HepG2 (cell line): Measurements from ENCODE around the gene HCRT. TPM values are rescaled to one million over a fixed set of nuclear protein-coding genes. Genes with fewer than 3 reads are reported as not detected.

Experiments used
- JDP2 ChIP-seq: sonication (generic); formaldehyde crosslinking; IDR thresholded peaks from 2 replicates; pipeline ENCODE4 v1.8.1; 2022; ENCODE audit warnings: missing genetic modification reagents, borderline replicate concordance
- KDM5B ChIP-seq: sonication (generic); formaldehyde crosslinking; IDR thresholded peaks from 2 replicates; pipeline ENCODE4 v1.4.0; 2020; ENCODE audit warnings: missing genetic modification reagents, mild to moderate bottlenecking, borderline replicate concordance
- KLF12 ChIP-seq: sonication (generic); formaldehyde crosslinking; IDR thresholded peaks from 2 replicates; pipeline ENCODE4 v1.4.0; 2020; ENCODE audit warnings: missing genetic modification reagents, borderline replicate concordance
- RBFOX2 ChIP-seq: fragments of 200-400 bp; formaldehyde crosslinking; IDR thresholded peaks from 2 replicates; pipeline ENCODE4 v1.6.1; 2017; ENCODE audit warnings: low read depth, mild to moderate bottlenecking, low read length
- REL ChIP-seq: sonication (generic); formaldehyde crosslinking; conservative IDR thresholded peaks from 2 replicates; pipeline ENCODE4 v1.8.0; 2022; ENCODE audit warnings: mild to moderate bottlenecking, missing genetic modification reagents, moderate library complexity
- WIZ ChIP-seq: sonication (generic); formaldehyde crosslinking; IDR thresholded peaks from 2 replicates; pipeline ENCODE4 v1.5.1; 2020; ENCODE audit warnings: mild to moderate bottlenecking, missing genetic modification reagents
- ZFP36 ChIP-seq: fragments of 150-350 bp; IDR thresholded peaks from 2 replicates; pipeline ENCODE4 v1.6.1; 2018; ENCODE audit warnings: borderline replicate concordance, low read length, low read depth; ENCODE audit not compliant: partially characterized antibody
- ZNF251 ChIP-seq: sonication (generic); formaldehyde crosslinking; IDR thresholded peaks from 2 replicates; pipeline ENCODE4 v1.9.0; 2021; ENCODE audit warnings: mild to moderate bottlenecking, missing genetic modification reagents
- ZNF562 ChIP-seq: sonication (generic); formaldehyde crosslinking; IDR thresholded peaks from 2 replicates; pipeline ENCODE4 v1.8.0; 2022; ENCODE audit warnings: missing genetic modification reagents, borderline replicate concordance
- ZNF724P ChIP-seq: sonication (generic); formaldehyde crosslinking; IDR thresholded peaks from 2 replicates; pipeline ENCODE4 v1.8.0; 2022; ENCODE audit warnings: missing genetic modification reagents, borderline replicate concordance
- ZNF749 ChIP-seq: sonication (generic); formaldehyde crosslinking; IDR thresholded peaks from 2 replicates; pipeline ENCODE4 v1.8.0; 2022; ENCODE audit warnings: mild to moderate bottlenecking, missing genetic modification reagents, moderate library complexity, borderline replicate concordance
- ZNF761 ChIP-seq: sonication (generic); formaldehyde crosslinking; conservative IDR thresholded peaks from 2 replicates; pipeline ENCODE4 v1.4.0; 2020; ENCODE audit warnings: mild to moderate bottlenecking, missing genetic modification reagents
- ZNF782 ChIP-seq: sonication (generic); formaldehyde crosslinking; IDR thresholded peaks from 2 replicates; pipeline ENCODE4 v1.4.0; 2020; ENCODE audit warnings: missing genetic modification reagents, mild to moderate bottlenecking, borderline replicate concordance
- polyA plus RNA-seq, 8 experiments: library from polyadenylated mRNA; depleted of rRNA in 3 of 8; stranded (reverse) in 7 of 8; unstranded in 1 of 8; fragments of >200 nt; fragmentation: Illumina TruSeq in 4 of 8; extraction: Trizol in 4 of 8; gene quantifications; 2 replicates each; pipeline versions ENCODE4 v1.2.1 to v1.2.3, GENCODE V29; 2011 to 2016; ENCODE audit warnings: low read depth in 4 of 8, missing spikeins in 1 of 8, mixed read lengths in 1 of 8; ENCODE audit not compliant: insufficient read depth in 1 of 8
- total RNA-seq, 5 experiments: library from RNA; depleted of rRNA; stranded (reverse); fragments of >200 nt; fragmentation: Illumina TruSeq; extraction: Trizol; gene quantifications; 2 replicates each; pipeline ENCODE4 v1.2.3, GENCODE V29; 2016; ENCODE audit warnings: low read depth in 1 of 5
- TF ChIP-seq, protein P1 (sequence below): IDR thresholded peaks from 2 replicates; pipeline ENCODE4 v1.4.0; 2020; ENCODE audit warnings: mild to moderate bottlenecking, missing genetic modification reagents
- TF ChIP-seq, protein P2 (sequence below): sonication (generic); formaldehyde crosslinking; IDR thresholded peaks from 2 replicates; pipeline ENCODE4 v1.5.0; 2020; ENCODE audit warnings: mild to moderate bottlenecking, missing genetic modification reagents
- TF ChIP-seq, protein P3 (sequence below): sonication (generic); formaldehyde crosslinking; IDR thresholded peaks from 2 replicates; pipeline ENCODE4 v1.4.0; 2020; ENCODE audit warnings: mild to moderate bottlenecking, missing genetic modification reagents
- TF ChIP-seq, protein P4 (sequence below): sonication (generic); formaldehyde crosslinking; IDR thresholded peaks from 2 replicates; pipeline ENCODE4 v1.4.0; 2020; ENCODE audit warnings: mild to moderate bottlenecking, missing genetic modification reagents, borderline replicate concordance

HCRT gene
- total and polyA plus RNA-seq, 2 of the 13 experiments (the other 11 are each of a cell fraction or from before 2014, with no cell fraction given) = not detected

DNA sequence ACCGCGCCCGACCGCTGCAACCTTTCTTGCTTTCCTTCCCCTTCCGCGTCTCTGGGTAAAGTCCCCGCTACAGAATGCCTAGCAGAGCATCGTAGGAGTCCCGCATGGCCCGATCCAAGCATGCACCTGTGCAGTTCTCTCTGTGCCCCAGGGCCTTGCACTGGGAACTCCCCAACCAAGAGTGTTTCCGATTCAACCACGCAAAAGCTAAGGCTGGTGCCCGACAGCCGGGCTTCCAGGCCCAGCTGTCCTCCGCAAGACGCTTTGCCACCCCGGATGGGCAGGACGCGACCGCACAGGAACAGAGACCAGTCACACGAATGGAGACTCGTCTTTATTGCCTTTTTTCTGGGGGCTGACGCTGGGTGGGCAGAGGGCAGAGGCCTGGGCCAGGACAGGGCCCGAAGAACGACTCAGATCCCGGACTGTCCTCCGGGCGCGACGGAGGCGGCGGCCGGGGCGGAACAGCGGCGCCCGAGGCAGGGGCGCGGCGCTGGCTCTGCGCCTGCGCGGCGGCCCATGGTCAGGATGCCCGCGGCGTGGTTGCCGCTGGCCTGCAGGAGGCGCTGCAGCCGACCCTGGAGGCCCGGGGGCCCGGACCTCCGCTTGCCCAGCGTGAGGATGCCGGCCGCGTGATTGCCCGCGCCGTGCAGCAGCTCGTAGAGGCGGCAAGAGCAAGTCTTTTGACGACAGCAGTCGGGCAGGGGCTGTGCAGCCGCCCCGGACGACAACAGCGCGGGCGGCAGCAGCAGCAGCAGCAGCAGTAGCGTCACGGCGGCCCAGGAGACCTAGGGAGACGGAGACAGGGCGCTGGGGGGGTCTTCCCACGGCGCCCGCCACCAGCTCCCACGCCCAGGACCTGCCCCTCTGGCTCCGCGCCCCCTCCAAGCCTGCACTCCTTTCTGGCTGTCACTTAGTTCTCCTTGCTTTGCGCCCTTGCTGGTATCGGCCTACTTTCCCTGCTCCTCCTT lies 1.2 kb downstream of the HCRT start (continued):
- TF ChIP-seq KLF12 (CRISPR knock-in tag) (peak; percentile 96), RBFOX2 (peak; percentile 88), ZNF782 (CRISPR knock-in tag) (peak; percentile 83; the same call in 1 of the 2 replicates), ZNF724P (peak; percentile 86; the same call in 1 of the 2 replicates), ZNF761 (CRISPR knock-in tag) (peak; percentile 59; the same call in 1 of the 2 replicates), ZFP36 (no peak), JDP2 (no peak), ZNF749 (CRISPR knock-in tag) (peak; percentile 96; the same call in 1 of the 2 replicates), WIZ (CRISPR knock-in tag) (no peak), ZNF562 (CRISPR knock-in tag) (peak; percentile 74; the same call in 1 of the 2 replicates), KDM5B (CRISPR knock-in tag) (peak; percentile 99), REL (CRISPR knock-in tag) (peak; percentile 82; the same call in 1 of the 2 replicates), ZNF251 (no peak)
- TF ChIP-seq, protein P1, sequence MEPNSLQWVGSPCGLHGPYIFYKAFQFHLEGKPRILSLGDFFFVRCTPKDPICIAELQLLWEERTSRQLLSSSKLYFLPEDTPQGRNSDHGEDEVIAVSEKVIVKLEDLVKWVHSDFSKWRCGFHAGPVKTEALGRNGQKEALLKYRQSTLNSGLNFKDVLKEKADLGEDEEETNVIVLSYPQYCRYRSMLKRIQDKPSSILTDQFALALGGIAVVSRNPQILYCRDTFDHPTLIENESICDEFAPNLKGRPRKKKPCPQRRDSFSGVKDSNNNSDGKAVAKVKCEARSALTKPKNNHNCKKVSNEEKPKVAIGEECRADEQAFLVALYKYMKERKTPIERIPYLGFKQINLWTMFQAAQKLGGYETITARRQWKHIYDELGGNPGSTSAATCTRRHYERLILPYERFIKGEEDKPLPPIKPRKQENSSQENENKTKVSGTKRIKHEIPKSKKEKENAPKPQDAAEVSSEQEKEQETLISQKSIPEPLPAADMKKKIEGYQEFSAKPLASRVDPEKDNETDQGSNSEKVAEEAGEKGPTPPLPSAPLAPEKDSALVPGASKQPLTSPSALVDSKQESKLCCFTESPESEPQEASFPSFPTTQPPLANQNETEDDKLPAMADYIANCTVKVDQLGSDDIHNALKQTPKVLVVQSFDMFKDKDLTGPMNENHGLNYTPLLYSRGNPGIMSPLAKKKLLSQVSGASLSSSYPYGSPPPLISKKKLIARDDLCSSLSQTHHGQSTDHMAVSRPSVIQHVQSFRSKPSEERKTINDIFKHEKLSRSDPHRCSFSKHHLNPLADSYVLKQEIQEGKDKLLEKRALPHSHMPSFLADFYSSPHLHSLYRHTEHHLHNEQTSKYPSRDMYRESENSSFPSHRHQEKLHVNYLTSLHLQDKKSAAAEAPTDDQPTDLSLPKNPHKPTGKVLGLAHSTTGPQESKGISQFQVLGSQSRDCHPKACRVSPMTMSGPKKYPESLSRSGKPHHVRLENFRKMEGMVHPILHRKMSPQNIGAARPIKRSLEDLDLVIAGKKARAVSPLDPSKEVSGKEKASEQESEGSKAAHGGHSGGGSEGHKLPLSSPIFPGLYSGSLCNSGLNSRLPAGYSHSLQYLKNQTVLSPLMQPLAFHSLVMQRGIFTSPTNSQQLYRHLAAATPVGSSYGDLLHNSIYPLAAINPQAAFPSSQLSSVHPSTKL (CRISPR knock-in tag) = peak; percentile 54; the same call in 1 of the 2 replicates
- TF ChIP-seq, protein P2, sequence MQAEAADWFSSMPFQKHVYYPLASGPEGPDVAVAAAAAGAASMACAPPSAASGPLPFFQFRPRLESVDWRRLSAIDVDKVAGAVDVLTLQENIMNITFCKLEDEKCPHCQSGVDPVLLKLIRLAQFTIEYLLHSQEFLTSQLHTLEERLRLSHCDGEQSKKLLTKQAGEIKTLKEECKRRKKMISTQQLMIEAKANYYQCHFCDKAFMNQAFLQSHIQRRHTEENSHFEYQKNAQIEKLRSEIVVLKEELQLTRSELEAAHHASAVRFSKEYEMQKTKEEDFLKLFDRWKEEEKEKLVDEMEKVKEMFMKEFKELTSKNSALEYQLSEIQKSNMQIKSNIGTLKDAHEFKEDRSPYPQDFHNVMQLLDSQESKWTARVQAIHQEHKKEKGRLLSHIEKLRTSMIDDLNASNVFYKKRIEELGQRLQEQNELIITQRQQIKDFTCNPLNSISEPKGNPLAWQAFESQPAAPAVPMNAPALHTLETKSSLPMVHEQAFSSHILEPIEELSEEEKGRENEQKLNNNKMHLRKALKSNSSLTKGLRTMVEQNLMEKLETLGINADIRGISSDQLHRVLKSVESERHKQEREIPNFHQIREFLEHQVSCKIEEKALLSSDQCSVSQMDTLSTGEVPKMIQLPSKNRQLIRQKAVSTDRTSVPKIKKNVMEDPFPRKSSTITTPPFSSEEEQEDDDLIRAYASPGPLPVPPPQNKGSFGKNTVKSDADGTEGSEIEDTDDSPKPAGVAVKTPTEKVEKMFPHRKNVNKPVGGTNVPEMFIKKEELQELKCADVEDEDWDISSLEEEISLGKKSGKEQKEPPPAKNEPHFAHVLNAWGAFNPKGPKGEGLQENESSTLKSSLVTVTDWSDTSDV (CRISPR knock-in tag) = peak; percentile 92
- TF ChIP-seq, protein P3, sequence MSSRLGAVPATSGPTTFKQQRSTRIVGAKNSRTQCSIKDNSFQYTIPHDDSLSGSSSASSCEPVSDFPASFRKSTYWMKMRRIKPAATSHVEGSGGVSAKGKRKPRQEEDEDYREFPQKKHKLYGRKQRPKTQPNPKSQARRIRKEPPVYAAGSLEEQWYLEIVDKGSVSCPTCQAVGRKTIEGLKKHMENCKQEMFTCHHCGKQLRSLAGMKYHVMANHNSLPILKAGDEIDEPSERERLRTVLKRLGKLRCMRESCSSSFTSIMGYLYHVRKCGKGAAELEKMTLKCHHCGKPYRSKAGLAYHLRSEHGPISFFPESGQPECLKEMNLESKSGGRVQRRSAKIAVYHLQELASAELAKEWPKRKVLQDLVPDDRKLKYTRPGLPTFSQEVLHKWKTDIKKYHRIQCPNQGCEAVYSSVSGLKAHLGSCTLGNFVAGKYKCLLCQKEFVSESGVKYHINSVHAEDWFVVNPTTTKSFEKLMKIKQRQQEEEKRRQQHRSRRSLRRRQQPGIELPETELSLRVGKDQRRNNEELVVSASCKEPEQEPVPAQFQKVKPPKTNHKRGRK = peak; percentile 31; the same call in 1 of the 2 replicates
- TF ChIP-seq, protein P4, sequence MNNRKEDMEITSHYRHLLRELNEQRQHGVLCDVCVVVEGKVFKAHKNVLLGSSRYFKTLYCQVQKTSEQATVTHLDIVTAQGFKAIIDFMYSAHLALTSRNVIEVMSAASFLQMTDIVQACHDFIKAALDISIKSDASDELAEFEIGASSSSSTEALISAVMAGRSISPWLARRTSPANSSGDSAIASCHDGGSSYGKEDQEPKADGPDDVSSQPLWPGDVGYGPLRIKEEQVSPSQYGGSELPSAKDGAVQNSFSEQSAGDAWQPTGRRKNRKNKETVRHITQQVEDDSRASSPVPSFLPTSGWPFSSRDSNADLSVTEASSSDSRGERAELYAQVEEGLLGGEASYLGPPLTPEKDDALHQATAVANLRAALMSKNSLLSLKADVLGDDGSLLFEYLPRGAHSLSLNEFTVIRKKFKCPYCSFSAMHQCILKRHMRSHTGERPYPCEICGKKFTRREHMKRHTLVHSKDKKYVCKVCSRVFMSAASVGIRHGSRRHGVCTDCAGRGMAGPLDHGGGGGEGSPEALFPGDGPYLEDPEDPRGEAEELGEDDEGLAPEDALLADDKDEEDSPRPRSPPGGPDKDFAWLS (CRISPR knock-in tag) = no peak
